A172 (cell line): ENCODE measurements around the gene PKM. TPM values are rescaled to one million over a fixed set of nuclear protein-coding genes. Genes with fewer than 3 reads are reported as not detected.
"Not testable (repeated sequence)": the region's sequence is repeated elsewhere in the genome, so short reads cannot be mapped to it uniquely, and the experiment has no call there.

Source experiments
- DNase-seq: peaks from one replicate; pipeline ENCODE4 v3.0.0-alpha.2; 2015; ENCODE audit warnings: low spot score
- total RNA-seq: library from RNA; depleted of rRNA; stranded (reverse); fragments of >200 nt; shearing (Covaris generic); gene quantifications from 2 replicates; pipeline ENCODE4 v1.2.3, GENCODE V29; 2014; rRNA removed

PKM gene
- total RNA-seq, result 2,848 and 2,886 TPM in 2 replicates

DNA sequence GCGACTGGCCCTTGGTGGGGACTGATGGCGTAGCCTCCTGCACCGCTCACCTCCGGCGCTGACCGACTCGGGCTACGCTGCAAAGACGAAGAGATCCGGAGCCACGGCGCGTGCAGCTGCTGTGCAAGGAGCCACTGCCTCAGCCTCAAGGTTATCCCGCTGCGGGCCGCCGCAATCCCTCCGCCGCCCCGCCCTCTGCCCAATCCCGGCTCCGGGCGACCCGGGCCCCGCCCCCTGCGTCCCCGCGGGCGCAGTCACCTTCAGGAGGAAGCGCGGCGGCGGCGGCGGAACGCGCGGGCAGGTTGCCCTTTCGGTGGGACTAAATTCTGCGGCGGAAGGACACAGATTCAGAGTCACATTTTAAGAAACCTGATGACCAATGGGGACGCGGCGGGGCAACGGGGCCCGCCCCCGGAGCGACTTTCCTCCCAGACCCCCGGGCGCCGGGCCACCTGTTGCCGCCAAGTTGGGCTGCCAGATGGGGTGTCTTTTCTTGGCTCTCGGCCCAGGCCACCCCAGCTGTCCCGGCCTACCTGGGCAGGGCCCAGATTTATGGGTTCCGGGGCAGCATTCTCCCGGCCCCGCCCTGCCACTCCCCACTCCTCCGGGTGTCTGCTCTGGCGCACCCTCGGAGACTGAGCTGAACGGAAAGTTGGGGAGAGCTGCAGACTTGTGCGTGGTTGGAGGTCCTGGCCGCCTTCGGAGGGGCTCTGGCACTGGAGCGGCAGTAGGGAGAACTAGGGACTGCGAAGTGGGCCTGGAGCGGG, at the start of gene PKM:
TSS of gene PKM (minus strand) at position 125 of the 767 bp plus-strand sequence. CDS start 12,093 bp downstream, outside the sequence.
- DNase-seq, result peak; percentile 94

DNA sequence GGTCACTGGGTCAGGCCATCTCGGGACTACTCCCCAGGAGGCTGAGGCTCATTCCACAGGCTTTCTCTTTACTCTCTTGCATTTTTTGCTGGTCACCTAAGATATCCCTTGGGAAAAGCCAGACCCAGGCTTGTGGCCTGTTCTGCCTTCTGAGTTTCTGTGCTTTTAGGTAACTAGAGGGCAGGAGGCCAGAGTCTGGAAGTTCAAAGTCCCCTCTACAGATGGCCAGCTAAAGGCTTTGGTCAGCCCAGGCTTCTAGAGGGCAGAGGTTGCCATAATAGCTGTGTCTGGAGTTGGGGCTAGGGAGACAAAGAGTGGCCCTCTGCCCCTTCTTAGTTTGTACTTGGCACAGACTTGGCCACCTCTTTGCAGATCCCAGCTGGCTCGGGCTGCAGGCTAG, 49.8 kb upstream of the PKM start:
- no peak for DNase-seq

DNA sequence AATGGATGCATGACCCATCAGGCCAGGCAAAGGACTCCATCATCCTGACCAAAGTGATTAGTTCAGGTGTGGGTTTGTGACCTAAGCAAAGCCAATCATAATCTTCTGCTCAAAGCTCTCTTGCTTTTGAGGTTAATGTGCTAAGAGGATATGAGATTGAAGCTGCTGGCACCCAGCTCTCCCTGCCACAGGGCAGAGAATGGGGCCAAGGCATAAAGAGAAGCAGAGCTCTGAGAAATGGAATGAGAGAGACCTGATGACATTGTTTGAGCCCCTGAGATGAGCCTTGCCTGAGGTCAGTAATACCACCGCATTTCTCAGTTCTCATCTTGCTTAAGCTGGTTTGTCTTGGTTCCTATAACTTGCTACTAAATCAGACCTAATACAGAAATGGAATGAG, 47.7 kb upstream of the PKM start:
- no peak for DNase-seq

DNA sequence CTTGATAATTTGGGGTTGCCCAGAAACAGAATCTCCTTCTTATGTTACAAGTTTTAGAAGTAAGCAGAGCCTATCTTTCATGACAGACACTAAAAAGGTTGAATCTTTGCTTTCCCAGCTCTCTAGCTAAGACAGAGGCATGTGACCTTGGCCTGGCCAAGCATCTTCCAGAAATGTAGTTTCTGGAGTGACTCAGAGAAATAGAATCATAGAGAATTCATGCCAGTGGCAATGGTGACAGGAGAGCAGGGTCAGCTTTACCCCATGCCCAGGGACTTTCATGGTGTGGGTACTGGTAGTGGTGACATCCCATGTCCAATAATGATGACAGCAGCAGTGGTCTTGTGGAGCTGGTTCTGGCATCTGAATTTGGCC, 45.3 kb upstream of the PKM start:
- no peak for DNase-seq

DNA sequence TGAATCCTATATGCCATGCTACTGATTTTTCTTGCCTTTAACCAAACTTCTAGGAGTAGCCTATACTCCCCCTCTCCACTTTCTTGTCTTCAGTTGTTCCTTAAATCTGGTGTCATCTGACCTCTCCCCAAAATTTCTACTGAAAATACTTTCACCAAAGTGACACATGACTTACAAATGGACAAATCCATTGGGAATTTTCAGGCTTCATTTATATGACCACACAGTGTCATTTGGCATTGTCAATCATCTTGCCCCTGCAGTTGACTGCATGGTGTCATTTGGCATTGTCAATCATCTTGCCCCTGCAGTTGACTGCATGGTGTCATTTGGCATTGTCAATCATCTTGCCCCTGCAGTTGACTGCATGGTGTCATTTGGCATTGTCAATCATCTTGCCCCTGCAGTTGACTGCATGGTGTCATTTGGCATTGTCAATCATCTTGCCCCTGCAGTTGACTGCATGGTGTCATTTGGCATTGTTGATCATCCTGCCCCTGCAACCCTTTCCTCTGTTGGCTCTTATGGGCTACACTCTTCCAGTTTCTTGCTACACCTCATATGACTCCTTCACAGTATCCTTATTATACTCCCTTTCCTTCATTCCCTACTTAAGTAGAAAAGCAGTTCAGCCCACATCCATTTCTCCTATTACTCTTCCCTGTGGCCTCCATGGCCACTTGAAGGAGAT, 44.8 kb upstream of the PKM start:
- DNase-seq, result not testable (repeated sequence)

DNA sequence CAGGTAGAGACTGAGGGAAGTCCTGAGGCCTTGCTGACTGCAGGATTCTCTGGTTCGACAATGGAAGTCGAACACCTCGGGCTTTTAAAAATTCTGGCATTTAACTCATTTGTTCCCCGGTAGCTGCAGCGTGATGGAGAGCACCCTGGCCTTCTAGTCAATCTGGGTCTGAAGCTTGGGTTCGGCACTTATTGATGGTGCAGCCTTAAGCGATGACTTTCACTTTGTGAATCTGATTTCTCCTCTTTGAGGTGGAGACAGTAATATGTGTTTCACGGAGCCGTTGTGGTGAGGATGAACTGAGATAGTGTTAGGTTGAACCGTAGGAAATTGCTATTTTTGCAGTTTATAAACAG, 42.0 kb upstream of the PKM start:
- DNase-seq, result no peak

DNA sequence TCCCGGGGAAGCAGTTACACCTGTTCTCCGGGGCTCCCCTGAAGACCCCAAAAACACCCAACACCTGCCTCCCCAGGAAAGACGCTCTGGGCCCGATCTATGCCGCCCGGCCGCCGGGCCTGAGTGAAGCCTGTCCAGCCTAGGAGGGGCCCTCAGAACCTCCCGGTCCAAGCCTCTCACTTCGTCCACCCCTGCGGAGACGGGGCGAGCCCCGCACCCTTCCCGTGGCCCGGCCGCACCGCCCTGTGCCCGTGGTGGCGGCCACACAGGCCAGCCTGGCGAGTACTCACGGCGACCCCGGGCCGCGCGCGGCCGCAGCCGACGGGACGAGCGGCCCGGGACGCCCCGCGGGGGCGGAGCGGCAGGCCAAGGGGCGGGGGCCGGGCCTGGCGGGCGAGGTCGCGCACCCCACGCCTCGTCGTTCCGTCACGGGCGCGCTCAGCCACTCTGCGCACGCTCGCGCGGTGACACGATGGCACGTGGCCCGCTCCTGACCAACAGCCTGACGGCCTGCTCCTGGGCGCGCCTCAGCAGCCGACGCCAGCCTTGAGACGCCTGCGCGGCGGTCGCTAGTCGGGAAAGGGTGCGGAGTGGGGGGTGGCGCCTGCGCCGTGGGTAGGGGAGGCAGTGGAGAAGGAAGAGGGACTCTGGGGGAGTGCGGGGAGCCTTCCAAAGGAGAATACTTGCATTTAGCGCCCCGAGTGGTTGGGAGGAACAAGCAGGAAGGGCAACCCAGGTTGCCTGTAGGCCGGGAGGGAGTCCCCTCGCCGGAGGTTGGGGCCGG, 41.4 kb upstream of the PKM start, which contains the start of gene PARP6:
TSS of gene PARP6 (minus strand) at position 342 of the 784 bp plus-strand sequence. CDS start 5,077 bp downstream, outside the sequence.
- peak; percentile 95 for DNase-seq

DNA sequence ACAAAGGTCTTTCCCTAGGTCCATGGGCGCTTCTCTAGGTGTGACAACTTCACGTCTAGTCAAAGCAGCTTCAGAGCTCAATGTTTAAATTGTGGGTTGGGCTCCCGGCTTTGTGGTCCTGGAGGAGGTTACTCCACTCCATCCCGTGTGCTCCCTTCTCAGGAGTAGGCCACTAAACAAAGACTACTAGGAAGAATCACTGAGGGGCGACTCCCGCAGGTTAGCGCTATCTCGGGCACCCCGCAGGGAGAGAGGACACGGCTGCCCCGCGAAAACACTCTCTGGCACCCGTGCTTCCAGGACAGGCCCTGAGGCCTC, 40.9 kb upstream of the PKM start:
- DNase-seq, result peak; percentile 18

DNA sequence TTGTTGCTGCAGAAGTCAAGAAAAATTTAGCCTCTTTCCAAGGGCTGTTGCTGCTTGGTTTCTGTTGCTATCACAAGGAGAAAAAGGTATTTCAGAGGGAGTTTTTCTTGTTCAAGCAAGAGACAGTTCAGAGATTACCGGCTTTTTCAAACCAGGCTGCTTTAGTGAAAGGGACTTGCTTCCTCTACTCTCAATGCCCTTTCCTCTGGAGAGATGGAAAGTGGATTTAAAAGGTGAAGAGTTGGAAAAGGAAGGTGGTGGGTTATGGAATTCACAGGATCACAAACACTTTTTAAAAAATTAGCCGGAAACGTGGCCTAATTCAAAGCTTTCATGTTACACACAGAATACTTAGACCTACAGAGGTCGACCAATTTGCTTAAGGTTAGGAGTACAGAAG, 40.2 kb upstream of the PKM start:
- DNase-seq, result no peak

DNA sequence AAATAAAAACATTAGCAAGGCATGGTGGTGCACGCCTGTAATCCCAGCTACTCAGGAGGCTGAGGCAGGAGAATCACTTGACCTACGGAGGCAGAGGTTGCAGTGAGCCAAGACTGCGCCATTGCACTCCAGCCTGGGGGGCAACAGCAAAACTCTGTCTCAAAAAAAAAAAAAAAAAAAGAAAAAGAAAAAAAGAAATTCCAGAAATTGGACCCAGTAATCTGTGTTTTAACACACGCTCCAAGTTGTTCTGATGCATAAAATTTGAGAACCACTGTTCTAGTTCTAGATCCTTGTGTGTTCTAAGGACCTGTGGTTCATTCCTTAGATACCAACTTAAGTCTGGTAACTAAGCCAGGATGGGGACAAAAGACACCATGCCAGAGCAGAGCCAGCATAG, 38.7 kb upstream of the PKM start:
- DNase-seq, result no peak

DNA sequence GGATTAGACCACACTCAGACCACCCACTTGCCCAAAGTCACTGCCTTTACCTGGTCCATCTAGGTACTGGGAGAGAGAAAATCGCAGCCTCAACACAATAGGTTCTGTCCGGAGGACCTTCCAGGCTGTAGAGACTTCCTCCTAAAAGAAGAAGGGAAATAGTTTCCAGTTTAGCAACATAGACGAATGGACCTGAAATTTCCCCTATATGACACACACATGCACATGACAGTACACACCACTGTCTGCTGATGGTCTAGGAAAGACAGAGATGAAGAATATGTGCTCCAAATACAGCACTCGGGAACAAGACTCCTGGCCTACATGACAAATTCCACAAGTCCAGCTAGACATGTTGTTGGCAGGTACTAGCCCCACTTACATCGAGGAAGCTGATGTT, 34.0 kb upstream of the PKM start:
- no peak for DNase-seq

DNA sequence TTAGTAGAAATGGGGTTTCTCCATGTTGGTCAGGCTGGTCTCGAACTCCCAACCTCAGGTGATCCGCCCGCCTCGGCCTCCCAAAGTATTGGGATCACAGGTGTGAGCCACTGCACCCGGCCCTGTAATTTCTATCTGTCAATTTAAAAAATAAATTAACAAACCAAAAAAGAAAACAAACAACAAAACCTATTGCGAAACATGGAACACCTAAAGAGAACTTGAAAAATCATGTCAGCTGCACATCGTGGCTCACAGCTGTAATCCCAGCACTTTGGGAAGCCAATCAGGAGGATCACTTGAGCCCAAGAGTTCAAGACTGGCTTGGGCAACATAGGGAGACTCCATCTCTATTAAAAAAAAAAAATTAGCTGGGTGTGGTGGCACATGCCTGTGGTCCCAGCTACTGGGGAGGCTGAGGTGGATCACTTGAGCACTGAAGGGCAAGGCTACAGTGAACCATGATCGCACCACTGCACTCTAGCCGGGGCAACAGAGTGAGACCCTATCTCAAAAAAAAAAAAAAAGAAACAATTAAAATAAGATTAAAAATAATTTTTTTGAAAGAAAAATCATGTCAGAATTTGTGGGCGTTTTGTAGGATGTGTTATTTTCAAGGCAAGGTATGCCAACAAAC, 21.8 kb upstream of the PKM start:
- DNase-seq, result no peak

DNA sequence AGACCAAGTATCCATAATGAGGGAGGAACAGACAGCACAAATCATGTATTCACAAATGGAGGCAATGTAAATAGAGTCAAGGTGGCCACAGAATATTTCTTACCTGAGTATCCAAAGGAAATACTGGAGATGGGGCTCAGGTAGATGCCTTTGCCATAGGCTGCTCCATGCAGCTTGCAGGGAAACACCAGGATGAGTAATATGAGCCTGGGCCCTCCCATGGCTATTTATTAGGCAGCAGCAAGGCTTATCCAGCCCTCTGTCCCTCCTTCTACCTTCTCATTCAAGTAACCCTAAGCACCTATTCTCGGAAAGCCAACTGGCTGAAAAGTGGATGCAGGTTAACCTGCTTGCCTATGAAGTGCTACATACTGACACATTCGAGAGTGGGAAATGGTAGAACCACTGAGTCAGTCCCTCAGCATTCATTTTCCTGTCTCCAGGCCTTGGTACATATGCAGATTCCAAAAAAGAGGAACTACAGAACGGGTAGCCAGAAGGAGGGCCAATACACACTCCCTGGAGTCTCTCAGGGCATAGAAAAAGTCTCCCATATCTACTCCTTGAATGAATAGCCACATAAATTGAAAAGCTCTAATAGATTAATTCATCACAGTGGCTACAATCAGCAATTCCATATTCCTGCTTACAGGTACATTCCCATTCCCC, 18.3 kb upstream of the PKM start:
- no peak for DNase-seq

DNA sequence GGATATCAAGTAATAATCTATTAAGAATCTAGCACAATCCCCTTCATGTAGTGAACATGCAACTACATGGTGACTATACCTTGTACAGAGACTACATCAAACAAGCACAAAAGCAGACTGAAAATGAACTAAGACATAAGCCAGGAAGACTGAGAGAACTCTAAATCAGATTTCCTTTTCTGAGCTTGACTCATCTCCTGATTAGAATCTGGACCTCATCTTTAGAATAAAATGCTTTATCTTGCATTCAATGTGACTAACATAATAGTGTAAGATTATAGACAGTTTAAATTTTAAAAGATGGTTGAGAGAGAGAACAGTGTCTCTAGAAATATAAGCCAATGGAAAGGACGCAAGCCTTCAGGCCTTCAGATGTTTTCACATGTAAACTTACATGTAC, 17.5 kb upstream of the PKM start:
- no peak for DNase-seq

DNA sequence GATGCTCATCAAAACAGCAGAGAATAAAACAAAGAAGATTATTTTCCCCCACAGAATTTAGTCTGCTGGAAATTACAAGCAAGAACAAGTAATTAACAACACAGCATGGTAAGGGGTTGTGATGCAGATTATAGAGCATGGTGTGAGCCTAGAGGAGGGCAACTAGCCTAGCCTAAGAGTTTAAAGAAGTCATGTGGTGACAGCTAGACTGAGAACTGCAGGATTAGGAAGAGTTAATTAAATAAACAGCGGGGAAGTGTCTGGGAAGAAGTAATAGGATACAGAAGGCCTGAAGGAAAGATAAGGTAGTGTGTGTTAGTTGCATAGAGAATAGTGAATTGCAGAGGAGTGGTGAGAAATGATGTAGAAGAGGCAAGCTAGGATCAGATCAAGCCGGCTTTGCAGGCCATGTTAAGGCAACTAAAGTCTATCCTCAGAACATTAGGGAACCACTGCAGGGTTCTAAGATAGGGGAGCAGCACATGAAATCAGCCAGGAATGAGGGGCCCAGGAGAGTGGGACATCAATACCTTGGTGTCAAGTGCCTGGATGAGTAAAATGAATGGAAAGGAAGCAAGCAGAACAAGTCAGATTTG, 11.9 kb upstream of the PKM start:
- no peak for DNase-seq

DNA sequence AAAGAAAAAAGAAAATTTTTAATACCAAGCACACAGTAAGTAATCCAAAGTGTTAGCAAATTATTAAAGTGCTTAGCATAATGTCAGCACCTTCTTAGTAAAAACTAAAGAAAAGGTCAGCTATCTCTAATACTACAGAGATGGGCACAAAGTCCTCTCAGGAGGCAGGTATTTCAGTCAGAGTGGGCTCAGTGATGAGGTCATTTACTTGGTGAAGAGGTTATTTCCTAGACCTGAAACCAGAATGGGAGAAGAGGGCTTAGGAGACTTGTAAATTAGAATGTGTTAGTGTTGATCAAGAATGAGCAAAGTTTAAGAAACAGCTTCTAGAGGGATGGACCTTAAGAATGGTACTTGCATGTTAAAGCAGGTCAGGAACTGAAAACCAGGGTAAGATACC, 8.7 kb upstream of the PKM start:
- no peak for DNase-seq

DNA sequence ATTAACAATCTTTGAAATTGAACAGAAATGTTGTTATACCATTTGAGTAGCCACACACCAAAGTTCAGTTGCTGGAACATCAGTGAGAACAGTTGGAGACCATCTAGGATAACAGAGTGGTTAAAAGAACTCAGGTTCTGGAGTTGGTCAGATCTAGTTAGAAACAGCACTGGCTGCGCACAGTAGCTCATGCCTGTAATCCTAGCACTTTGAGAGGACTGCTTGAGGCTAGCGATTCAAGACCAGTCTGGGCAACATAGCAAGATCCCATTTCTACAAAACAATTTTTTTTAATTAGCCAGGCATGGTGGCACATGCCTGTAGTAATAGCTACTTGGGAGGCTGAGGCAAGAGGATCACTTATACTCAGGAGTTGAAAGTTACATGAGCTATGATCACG, 7.6 kb upstream of the PKM start:
- no peak for DNase-seq

DNA sequence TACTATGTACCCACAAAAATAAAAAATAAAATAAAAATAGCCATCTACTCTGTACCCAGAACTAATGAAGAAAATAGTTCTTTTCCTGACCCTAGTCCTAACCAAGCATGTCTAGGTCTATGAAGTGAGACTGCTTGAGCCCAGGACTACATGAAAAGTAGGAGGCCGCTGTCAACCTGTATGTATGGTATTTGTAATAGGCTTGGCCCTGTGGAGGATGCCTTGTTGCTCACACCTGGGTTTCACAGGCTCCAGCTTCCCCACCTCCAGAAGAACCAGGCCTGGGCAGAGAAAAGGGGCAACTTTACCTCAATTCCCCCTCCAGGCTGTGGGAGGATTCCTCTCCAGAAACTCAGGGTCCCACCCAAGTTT, 6.8 kb upstream of the PKM start:
- peak; percentile 44 for DNase-seq

DNA sequence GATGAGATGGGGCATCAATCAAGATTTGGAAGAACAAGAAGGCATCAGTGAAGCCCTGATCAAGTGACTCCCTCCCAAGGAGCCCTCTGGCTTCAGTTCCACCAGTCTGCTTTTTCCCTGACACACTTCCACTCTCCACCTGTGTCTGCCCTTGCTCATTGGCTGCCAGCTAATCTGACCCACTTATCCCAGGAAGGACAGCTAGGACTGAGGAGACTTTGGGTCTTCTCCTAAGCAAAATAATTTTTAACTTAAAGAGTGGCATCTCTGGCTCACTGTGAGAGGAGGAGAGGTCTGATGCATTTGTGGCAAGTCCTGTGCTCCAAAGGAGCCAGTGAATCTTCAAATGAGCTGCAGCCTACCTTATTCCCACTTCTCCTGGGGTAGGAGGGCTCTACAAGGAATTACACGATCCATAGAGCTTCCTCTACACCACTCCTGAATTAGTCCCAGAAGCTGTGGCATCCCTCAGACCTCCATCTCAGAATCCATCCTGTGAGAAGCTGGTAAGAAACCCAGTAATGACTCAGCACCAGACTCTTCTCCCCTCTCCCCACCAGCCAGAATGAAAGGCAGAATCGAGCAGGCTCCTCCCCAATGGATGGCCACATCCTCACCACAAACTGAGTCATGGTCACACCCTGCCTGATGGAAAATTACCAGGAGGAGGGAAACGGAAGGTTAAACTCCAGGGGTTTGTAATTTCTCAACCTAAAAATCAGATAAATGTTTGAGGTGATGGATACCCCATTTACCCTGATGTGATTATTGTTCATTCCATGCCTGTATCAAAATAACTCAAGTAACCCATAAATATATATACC, 6.3 kb upstream of the PKM start:
- DNase-seq, result peak; percentile 98

DNA sequence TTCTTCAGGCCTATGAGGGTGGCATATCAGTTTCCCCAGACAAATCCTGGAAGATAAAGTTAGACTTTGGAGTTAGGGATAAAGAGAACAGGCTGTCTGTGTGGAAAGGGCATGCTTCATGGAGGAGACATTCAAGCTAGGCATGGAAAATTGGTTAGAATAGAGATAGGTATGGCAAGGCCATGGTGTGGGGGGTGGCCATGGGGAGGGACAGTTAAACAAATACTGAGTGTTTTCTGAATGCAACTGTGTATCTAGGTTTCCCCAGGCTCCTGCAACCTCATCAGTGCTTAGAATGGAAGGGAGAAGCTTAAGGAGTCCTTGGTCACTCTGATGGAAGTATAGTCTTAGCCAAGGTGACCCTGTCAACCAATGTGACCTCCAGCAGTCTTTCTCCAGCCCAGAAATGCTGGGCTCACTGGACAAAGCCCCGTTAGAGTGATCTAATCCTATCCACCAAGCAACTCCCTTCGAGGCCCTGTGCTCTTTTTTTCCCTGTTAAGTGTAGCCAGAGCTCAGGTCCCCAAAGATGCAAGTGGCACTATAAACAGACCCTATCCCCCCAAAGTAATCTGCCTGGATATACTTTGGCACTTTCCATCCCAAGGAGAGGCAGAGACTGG, 5.5 kb upstream of the PKM start:
- DNase-seq, result no peak
